T-helper 1 cell treated with Interleukin-12 subunit alpha and Interleukin-12 subunit beta and Interleukin-4 antibody, amounts not matched to agents 30 μg/mL and 1 μg/mL, for 36 hours (primary cell): ENCODE measurements around the gene FNDC3B.

Experiments
- H3K27ac Mint-ChIP-seq: one replicate; pipeline ENCODE4 v1.8.0; 2021; ENCODE audit warnings: mild to moderate bottlenecking, mixed read lengths
- H3K27me3 Mint-ChIP-seq: one replicate; pipeline ENCODE4 v1.8.0; 2021; ENCODE audit warnings: low read depth, mixed read lengths
- H3K36me3 Mint-ChIP-seq: one replicate; pipeline ENCODE4 v1.8.0; 2021; ENCODE audit warnings: low read depth, mixed read lengths
- H3K4me1 Mint-ChIP-seq: one replicate; pipeline ENCODE4 v1.8.0; 2021; ENCODE audit warnings: low read depth, mixed read lengths
- H3K4me3 Mint-ChIP-seq: one replicate; pipeline ENCODE4 v1.8.0; 2021; ENCODE audit warnings: mild to moderate bottlenecking, moderate library complexity, mixed read lengths
- H3K9me3 Mint-ChIP-seq: one replicate; pipeline ENCODE4 v1.8.0; 2021; ENCODE audit warnings: mixed read lengths

Gene FNDC3B

DNA sequence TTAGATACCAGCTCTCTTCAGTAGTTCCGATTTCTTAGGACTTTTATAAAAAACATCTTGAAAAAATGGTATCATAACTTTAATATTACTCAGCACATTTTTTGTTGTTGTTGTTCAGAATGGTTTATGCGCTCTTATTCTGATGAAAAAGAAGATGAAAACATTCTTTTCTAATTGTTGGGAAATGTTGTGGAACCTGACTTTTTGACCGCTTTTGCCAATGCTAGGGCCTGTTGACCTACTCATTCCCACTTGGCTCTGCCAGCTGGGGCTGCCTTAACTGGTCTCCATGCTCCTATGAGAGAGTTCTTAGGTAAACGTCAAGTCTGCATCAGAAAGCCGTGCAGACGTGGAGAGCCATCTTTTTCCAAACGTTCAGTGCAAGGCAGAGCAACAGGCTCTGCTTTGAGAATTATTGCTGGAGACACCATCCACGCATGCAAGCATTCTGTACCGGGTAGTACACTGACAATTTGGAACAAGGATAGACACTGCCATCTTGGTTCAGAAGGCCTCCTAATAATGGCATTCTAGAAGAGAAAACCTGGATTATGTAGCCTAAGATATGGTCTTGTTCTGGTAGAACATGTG is 232.1 kb downstream of the FNDC3B start:
- Mint-ChIP-seq H3K4me1 (no peaks in the 10 kb centered on the region), H3K4me3 (no peak overlapping the region), H3K36me3 (peaks cover 12% of the 10 kb centered on the region), H3K27ac (no peak overlapping the region), H3K9me3 (no peaks in the 10 kb centered on the region), H3K27me3 (no peaks in the 10 kb centered on the region)

- H3K27me3 Mint-ChIP-seq, result no peaks in the 10 kb centered on the region
- H3K36me3 Mint-ChIP-seq, result peaks cover 8% of the 10 kb centered on the region
- no peaks in the 10 kb centered on the region for H3K4me1 Mint-ChIP-seq
- H3K4me3 Mint-ChIP-seq, result no peak overlapping the region
- H3K9me3 Mint-ChIP-seq, result no peaks in the 10 kb centered on the region
- no peak overlapping the region for H3K27ac Mint-ChIP-seq
These were observed 233.3 kb downstream of the FNDC3B start for GRCh38 chr3:172272698-172273097.

DNA sequence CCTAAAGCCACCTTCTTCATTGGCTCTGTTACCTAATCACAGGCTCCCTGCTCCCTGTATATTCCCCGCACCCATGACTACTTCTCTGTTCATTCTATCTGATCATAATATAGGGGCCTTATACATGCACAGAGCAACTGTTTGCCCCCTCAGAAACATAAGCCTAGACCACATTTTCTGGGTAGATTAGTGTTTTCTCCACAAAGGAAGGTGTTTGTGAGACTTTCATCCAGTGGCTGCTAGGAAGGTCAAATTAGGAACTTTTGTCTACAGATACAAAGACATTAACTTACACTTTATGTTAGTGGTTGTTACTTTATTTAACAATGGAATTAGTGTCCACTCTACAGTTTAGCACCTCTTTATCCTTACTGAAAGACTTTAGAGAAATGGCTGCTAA is 234.0 kb downstream of the FNDC3B start:
- Mint-ChIP-seq H3K4me3 (no peak overlapping the region), H3K27me3 (no peaks in the 10 kb centered on the region), H3K9me3 (no peaks in the 10 kb centered on the region), H3K4me1 (no peaks in the 10 kb centered on the region), H3K36me3 (peaks cover 6% of the 10 kb centered on the region), H3K27ac (no peak overlapping the region)

GRCh38 chr3:172274906-172275305 is 235.5 kb downstream of the FNDC3B start:
- no peak overlapping the region for H3K27ac Mint-ChIP-seq
- H3K36me3 Mint-ChIP-seq, result peaks cover 6% of the 10 kb centered on the region
- no peaks in the 10 kb centered on the region for H3K27me3 Mint-ChIP-seq
- no peaks in the 10 kb centered on the region for H3K4me1 Mint-ChIP-seq
- H3K4me3 Mint-ChIP-seq, result no peak overlapping the region
- no peaks in the 10 kb centered on the region for H3K9me3 Mint-ChIP-seq

DNA sequence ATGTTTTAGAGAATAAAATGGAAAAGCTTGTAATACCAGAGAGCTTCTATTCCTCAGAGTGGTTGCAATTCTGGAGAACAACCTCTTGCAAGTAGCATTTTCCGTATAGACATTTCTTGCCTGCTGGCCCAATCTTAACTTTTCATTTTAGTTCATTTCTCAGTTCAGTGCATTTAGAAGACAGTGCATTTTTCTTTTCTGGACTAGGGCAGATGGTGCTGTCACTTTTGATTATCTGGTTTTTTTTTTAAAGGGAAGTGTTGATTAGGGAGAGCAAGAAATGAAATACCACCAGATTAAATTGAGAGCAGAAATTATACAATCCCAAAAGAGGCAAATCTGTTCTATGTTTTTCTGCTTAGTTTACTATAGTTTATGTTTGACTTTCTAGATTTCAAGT is 236.2 kb downstream of the FNDC3B start:
- no peaks in the 10 kb centered on the region for H3K9me3 Mint-ChIP-seq
- no peaks in the 10 kb centered on the region for H3K4me1 Mint-ChIP-seq
- H3K27ac Mint-ChIP-seq, result no peak overlapping the region
- H3K36me3 Mint-ChIP-seq, result peaks cover 3% of the 10 kb centered on the region
- H3K4me3 Mint-ChIP-seq, result no peak overlapping the region
- H3K27me3 Mint-ChIP-seq, result no peaks in the 10 kb centered on the region

DNA sequence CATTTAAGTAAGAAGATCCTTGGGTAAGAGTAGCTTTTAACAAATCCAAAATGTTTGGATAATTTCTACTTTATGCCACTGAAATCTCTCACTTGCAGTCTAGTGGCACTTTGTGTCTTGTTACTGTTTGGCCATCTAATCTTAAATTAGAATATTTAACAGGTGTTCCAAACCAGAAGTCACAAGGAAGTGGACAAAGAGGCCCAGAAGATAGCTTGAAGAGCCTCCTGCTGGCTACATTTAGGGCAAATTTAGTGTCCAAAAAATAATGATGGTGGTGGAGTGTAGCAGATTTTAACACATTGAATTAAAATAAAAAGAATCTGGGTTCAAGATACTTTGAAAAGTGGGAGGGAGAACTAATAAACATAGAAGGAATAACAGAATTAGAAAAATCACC is 236.7 kb downstream of the FNDC3B start:
- Mint-ChIP-seq H3K4me1 (no peaks in the 10 kb centered on the region), H3K4me3 (no peak overlapping the region)

DNA sequence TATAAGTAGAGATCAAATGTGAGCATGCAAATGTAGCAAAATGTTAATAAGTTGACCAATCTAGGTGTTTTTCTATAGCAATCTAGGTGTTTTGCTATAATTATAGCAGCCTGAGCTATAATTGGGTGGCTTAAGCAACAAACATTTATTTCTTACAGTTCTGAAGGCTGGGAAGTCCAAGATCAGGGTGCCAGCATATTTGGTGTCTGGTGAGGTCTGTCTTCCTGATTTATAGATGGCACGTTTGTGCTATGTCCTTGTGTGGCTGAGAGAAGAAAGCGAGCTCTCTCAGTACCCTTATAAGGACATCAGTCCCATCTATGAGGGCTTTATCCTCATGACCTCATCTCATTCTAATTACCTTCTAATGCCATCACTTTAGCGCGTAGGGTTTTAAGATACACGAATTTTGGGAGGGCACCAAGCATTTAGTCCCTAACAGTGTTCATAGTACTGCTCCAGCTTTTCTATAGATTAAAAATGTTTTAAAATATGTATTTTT is 237.8 kb downstream of the FNDC3B start:
- Mint-ChIP-seq H3K27me3 (no peaks in the 10 kb centered on the region), H3K27ac (no peak overlapping the region), H3K4me1 (no peaks in the 10 kb centered on the region)

More for the DNA sequence above, 236.7 kb downstream of the FNDC3B start:
- peaks cover 3% of the 10 kb centered on the region for H3K36me3 Mint-ChIP-seq
- no peaks in the 10 kb centered on the region for H3K9me3 Mint-ChIP-seq
- H3K27me3 Mint-ChIP-seq, result no peaks in the 10 kb centered on the region
- H3K27ac Mint-ChIP-seq, result no peak overlapping the region

DNA sequence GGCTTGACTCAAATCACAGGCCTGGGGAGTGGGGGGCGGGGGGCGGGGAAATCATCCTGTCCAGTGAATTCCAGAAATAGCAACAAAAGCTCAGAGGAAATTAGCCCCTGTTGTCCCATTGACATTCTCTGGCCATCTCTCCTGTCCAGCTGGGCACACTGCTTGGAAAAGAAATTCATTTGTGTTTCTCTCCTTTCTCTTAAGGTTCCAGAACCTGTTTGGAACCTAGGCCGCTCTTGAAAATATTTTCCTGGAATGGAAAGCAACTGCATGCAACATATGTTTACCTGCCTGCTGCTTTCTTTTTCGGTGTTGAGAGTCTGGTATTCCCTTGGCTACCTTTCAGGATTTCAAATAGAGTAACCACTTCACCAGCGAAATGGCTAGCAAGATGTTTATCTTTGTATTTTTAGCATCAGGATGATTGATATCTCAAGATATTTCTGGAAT is 239.8 kb downstream of the FNDC3B start:
- H3K27ac Mint-ChIP-seq, result no peak overlapping the region
- no peaks in the 10 kb centered on the region for H3K9me3 Mint-ChIP-seq
- H3K4me3 Mint-ChIP-seq, result no peak overlapping the region
- H3K36me3 Mint-ChIP-seq, result peaks cover 9% of the 10 kb centered on the region
- H3K4me1 Mint-ChIP-seq, result no peaks in the 10 kb centered on the region
- H3K27me3 Mint-ChIP-seq, result no peaks in the 10 kb centered on the region

More for the DNA sequence above, 237.8 kb downstream of the FNDC3B start:
- Mint-ChIP-seq H3K9me3 (no peaks in the 10 kb centered on the region), H3K4me3 (no peak overlapping the region), H3K36me3 (peaks cover 3% of the 10 kb centered on the region)

DNA sequence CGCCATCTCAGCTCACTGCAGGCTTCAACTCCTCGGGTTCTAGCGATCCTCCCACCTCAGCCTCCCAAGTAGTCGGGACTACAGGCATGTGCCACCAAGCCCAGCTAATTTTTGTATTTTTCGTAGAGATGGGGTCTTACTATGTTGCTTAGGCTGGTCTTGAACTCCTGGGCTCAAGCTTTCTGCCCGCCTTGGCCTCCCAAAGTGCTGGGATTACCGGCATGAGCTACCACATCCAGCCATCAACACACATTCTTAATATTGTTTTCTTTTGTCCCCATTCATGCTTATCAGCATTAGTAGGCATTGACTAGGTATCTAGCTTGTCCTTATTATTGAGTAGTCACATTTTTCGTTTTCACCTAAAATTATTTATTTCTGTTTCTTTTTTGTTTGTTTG is 240.6 kb downstream of the FNDC3B start:
- Mint-ChIP-seq H3K36me3 (peaks cover 7% of the 10 kb centered on the region), H3K4me3 (no peak overlapping the region), H3K4me1 (no peaks in the 10 kb centered on the region), H3K9me3 (no peaks in the 10 kb centered on the region), H3K27ac (no peak overlapping the region), H3K27me3 (no peaks in the 10 kb centered on the region)

DNA sequence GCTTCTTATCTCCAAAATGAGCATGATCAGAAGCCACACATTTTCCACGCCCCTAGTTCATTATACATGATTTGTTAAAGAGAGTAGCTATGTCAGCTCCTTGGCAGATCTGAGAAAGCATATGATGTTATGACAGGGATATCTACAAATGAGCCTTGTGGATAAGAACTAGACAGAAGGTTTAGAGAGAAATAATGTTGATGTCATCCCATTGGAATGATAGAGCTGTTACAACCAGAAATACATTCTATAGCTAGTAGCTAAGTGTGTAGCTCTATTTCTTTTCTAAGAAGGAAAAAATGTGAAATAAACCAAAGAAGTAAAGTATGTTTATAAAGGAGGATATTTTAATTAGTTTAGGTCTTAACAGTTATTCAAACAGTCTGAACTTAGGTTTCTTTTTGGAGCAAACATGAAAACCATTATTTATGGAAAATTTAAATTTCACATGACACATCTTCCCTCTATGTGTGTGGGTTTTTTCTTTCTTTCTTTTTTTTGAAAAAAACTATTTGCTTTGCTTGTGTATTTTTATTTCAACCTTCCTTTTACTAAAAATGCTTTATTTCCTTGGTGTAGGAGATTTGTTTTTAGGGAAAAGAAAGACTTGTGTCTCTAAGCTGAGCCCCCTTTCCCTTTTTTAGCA is 241.2 kb downstream of the FNDC3B start:
- Mint-ChIP-seq H3K27me3 (no peaks in the 10 kb centered on the region), H3K36me3 (peaks cover 6% of the 10 kb centered on the region), H3K4me3 (no peak overlapping the region), H3K27ac (no peak overlapping the region), H3K9me3 (no peaks in the 10 kb centered on the region), H3K4me1 (no peaks in the 10 kb centered on the region)

GRCh38 chr3:172281884-172282283 is 242.5 kb downstream of the FNDC3B start:
- Mint-ChIP-seq H3K4me1 (no peaks in the 10 kb centered on the region), H3K9me3 (no peaks in the 10 kb centered on the region), H3K27me3 (no peaks in the 10 kb centered on the region), H3K4me3 (no peak overlapping the region), H3K36me3 (peaks cover 9% of the 10 kb centered on the region), H3K27ac (no peak overlapping the region)

DNA sequence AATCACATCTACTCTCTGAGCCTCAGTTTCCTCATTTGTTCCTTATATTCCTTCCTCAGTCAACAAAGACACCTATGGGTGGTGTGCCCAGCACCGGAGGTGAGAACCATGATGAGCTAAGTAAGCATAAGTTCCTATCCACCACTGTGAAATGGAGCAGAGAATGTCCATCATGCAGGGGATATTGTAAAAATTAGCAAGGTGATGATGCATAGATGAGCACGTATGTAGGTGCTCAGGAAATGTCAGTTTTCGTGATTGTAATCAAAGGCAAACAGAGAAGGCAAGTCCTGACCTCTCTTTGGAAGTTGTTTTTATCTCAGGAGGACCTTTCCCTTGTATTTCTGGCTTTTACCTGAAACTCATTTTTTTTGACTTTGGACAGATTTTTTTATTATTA is 243.5 kb downstream of the FNDC3B start:
- H3K9me3 Mint-ChIP-seq, result no peaks in the 10 kb centered on the region
- no peak overlapping the region for H3K4me3 Mint-ChIP-seq
- no peaks in the 10 kb centered on the region for H3K27me3 Mint-ChIP-seq
- H3K36me3 Mint-ChIP-seq, result peaks cover 9% of the 10 kb centered on the region
- no peaks in the 10 kb centered on the region for H3K4me1 Mint-ChIP-seq
- H3K27ac Mint-ChIP-seq, result no peak overlapping the region

GRCh38 chr3:172283841-172284357 is 244.5 kb downstream of the FNDC3B start:
- Mint-ChIP-seq H3K36me3 (peaks cover 9% of the 10 kb centered on the region), H3K27me3 (no peaks in the 10 kb centered on the region), H3K9me3 (no peaks in the 10 kb centered on the region), H3K4me3 (no peak overlapping the region), H3K27ac (no peak overlapping the region), H3K4me1 (peaks cover 7% of the 10 kb centered on the region)

DNA sequence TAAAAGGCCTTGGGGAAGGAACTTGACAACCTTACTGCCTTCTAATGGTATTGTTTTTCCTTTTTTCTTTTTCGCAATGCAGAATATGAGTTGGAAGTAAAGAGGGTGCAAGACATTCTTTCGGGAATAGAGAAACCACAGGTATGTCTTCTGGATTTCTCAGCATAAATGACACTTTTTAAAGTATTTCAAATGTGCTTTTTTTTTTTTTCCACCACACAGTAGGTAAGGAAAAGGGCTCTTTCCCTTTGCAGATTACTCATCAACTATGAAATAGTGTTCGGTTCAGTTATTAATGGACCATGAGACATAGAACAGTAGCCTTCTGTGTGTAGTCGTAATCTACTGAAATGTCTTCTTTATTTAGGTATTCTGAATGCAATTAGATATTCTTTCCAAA is 246.5 kb downstream of the FNDC3B start:
- H3K9me3 Mint-ChIP-seq, result no peaks in the 10 kb centered on the region
- no peak overlapping the region for H3K27ac Mint-ChIP-seq
- peaks cover 14% of the 10 kb centered on the region for H3K36me3 Mint-ChIP-seq

GRCh38 chr3:172286548-172287148 is 247.3 kb downstream of the FNDC3B start:
- H3K4me1 Mint-ChIP-seq, result peaks cover 12% of the 10 kb centered on the region
- peaks cover 14% of the 10 kb centered on the region for H3K36me3 Mint-ChIP-seq
- no peak overlapping the region for H3K4me3 Mint-ChIP-seq
- no peaks in the 10 kb centered on the region for H3K27me3 Mint-ChIP-seq
- no peak overlapping the region for H3K27ac Mint-ChIP-seq
- H3K9me3 Mint-ChIP-seq, result no peaks in the 10 kb centered on the region

More for the DNA sequence above, 246.5 kb downstream of the FNDC3B start:
- no peaks in the 10 kb centered on the region for H3K27me3 Mint-ChIP-seq
- H3K4me3 Mint-ChIP-seq, result no peak overlapping the region
- H3K4me1 Mint-ChIP-seq, result peaks cover 12% of the 10 kb centered on the region
